A673 (cell line): Measurements from ENCODE around the gene SMARCD2.

Experiments used
- EZH2 ChIP-seq: fragments of 200-600 bp; sonication (generic); IDR thresholded peaks from 2 replicates; pipeline ENCODE4 v1.6.1; 2017; ENCODE audit warnings: borderline replicate concordance, low read depth, mild to moderate bottlenecking, mixed read lengths, antibody characterized with exemption, low read length; ENCODE audit not compliant: poor library complexity, severe bottlenecking
- TF ChIP-seq, protein P1 (sequence below): fragments of 300-800, 200-600 bp; sonication (generic); conservative IDR thresholded peaks from 2 replicates; pipeline ENCODE4 v1.5.1; 2017; ENCODE audit warnings: low read depth, mild to moderate bottlenecking, antibody characterized with exemption, low read length, moderate library complexity, mixed read lengths

DNA sequence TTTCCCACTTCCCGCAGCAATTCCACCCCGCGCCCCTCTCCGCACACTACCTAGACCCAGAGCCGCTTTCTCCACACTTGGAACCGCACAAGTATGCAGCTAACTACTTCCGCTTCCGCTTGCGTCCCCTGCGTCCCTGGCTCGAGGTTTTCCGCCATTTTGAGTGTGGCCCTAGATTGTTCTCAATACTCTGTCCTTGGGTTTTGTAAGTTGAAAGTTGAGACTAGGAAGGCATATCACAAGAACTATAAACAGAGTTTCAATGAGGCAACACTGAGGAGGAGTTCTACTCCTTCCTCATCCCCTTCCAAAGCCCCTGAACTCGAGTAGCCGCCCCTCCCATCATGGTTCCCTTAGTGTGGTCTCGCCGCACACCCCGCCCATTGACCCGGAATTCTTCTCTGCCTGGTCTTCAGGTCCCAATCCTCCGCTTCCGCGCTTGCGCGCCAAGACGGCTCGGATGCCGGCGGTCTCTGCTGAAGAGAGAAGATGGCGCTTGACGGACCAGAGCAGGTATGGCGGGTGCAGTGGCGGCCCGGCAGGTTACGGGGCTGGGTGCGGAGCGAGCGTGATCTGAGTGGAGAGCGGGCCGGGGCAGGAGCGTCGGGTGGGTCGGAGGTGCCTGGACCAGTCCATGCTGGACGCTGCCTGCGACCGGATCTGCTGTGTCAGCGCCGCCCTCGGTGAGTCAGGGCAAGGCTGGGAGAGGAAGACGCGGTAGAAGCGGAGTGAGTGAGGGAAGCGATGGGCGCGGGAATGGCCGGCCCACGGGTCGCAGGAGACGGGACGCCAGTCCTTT lies 15.3 kb downstream of the SMARCD2 start, which contains the start of the genes FTSJ3 and PSMC5:
- TF ChIP-seq, protein P1, sequence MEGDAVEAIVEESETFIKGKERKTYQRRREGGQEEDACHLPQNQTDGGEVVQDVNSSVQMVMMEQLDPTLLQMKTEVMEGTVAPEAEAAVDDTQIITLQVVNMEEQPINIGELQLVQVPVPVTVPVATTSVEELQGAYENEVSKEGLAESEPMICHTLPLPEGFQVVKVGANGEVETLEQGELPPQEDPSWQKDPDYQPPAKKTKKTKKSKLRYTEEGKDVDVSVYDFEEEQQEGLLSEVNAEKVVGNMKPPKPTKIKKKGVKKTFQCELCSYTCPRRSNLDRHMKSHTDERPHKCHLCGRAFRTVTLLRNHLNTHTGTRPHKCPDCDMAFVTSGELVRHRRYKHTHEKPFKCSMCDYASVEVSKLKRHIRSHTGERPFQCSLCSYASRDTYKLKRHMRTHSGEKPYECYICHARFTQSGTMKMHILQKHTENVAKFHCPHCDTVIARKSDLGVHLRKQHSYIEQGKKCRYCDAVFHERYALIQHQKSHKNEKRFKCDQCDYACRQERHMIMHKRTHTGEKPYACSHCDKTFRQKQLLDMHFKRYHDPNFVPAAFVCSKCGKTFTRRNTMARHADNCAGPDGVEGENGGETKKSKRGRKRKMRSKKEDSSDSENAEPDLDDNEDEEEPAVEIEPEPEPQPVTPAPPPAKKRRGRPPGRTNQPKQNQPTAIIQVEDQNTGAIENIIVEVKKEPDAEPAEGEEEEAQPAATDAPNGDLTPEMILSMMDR = peak; percentile 68
- no peak for TF ChIP-seq EZH2
